Spleen (tissue), 11 donors: ENCODE measurements around the gene ITGB2. TPM values are rescaled to one million over a fixed set of nuclear protein-coding genes. Genes with fewer than 3 reads are reported as not detected.

Source experiments
- DNase-seq: peaks from one replicate; pipeline ENCODE4 v3.0.0-alpha.2; 2020
- H3K27ac ChIP-seq, 8 donors: fragments of 200-600 bp; sonication (generic) in 7 of 8; 1 replicate in 4 of 8; 2 replicates in 4 of 8; pipeline versions ENCODE4 v1.5.0 to v1.8.0; 2016 to 2021; ENCODE audit warnings: inconsistent platforms in 4 of 8, mild to moderate bottlenecking in 4 of 8, moderate library complexity in 1 of 8
- H3K27me3 ChIP-seq, 7 donors: fragments of 200-600 bp; sonication (generic) in 6 of 7; replicated peaks in 1 of 7; 1 replicate in 4 of 7; 2 replicates in 3 of 7; pipeline versions ENCODE4 v1.5.0 to v1.8.0; 2016 to 2021; ENCODE audit warnings: inconsistent platforms in 3 of 7, mild to moderate bottlenecking in 1 of 7
- H3K36me3 ChIP-seq, 6 donors: fragments of 200-600 bp; sonication (generic) in 5 of 6; 1 replicate in 4 of 6; 2 replicates in 2 of 6; pipeline versions ENCODE4 v1.5.0 to v1.8.0; 2016 to 2021; ENCODE audit warnings: inconsistent platforms in 2 of 6
- H3K4me1 ChIP-seq, 6 donors: fragments of 200-600 bp; sonication (generic) in 5 of 6; 1 replicate in 3 of 6; 2 replicates in 3 of 6; pipeline versions ENCODE4 v1.5.0 to v1.8.0; 2016 to 2021; ENCODE audit warnings: inconsistent platforms in 3 of 6
- H3K4me3 ChIP-seq, 8 donors: fragments of 200-600 bp; sonication (generic) in 7 of 8; 1 replicate in 4 of 8; 2 replicates in 4 of 8; pipeline versions ENCODE4 v1.5.0 to v1.8.0; 2016 to 2021; ENCODE audit warnings: inconsistent platforms in 4 of 8, mild to moderate bottlenecking in 4 of 8, moderate library complexity in 2 of 8
- H3K9me3 ChIP-seq, 8 donors: fragments of 200-600 bp; sonication (generic) in 7 of 8; 1 replicate in 4 of 8; 2 replicates in 4 of 8; pipeline versions ENCODE4 v1.5.0 to v1.8.0; 2016 to 2021; ENCODE audit warnings: inconsistent platforms in 4 of 8
- CTCF ChIP-seq, 11 experiments: fragments of 200-600 bp in 7 of 11; fragments of 450-650 bp in 4 of 11; sonication (generic) in 4 of 11; IDR thresholded peaks in 8 of 11; conservative IDR thresholded peaks in 3 of 11; 1 replicate in 7 of 11; 2 replicates in 4 of 11; pipeline versions ENCODE4 v1.4.0 to v1.8.0; 2016 to 2021; ENCODE audit warnings: antibody characterized with exemption in 11 of 11, inconsistent platforms in 4 of 11, mild to moderate bottlenecking in 1 of 11
- POLR2A ChIP-seq, 3 donors: fragments of 450-650 bp; IDR thresholded peaks; one replicate each; pipeline ENCODE4 v1.5.1; 2017; ENCODE audit warnings: antibody characterized with exemption in 3 of 3, mild to moderate bottlenecking in 1 of 3
- POLR2AphosphoS5 ChIP-seq, 3 donors: sonication (generic); formaldehyde crosslinking; IDR thresholded peaks; one replicate each; pipeline ENCODE4 v1.5.1; 2017; ENCODE audit warnings: antibody characterized with exemption in 3 of 3
- WGBS, 5 donors: extraction: QIAGEN DNeasy Blood & Tissue Kit in 3 of 5; methylation state at CpG; one replicate each; pipeline versions ENCODE4 v1.1.5 to v1.1.7; 2013 to 2018; 5-methylcytosine and 5-hydroxymethylcytosine counted together
- intact Hi-C: fragments of 100-400 bp; cut with DNase I; formaldehyde crosslinking; loops from one replicate; pipeline ENCODE4 v1.15.0; 2023; ENCODE audit warnings: low total_unique reads
- polyA plus RNA-seq, 3 donors: library from polyadenylated mRNA; stranded (reverse); fragments of 200-250 nt; gene quantifications; one replicate each; pipeline ENCODE4 v1.2.1, GENCODE V29; 2013
- total RNA-seq, 7 donors: library from RNA; depleted of rRNA in 3 of 7; stranded (reverse); fragments of >200 nt in 3 of 7; fragmentation: NEBNext Ultra II Directional in 4 of 7; extraction: Animal tissue kit (Norgen Biotek cat#: 25700) in 4 of 7; gene quantifications; one replicate each; pipeline versions ENCODE4 v1.1.0 to v1.2.1, GENCODE V29; 2016 to 2021
- donor health status: healthy with polysubstance abuse.
- donor health status: DM: no; HTN: no; CAD: no; lungs with moderate emphysema.
- donor health status: DM: no; HTN: no; CAD: no.
- donor health status: Bipolar disorder and iron deficiency.
- donor health status: healthy.
- donor health status: DM: no; HTN: no; CAD: no.
- donor health status: DM: yes; HTN: yes; CAD: no.

The ITGB2 gene
- total and polyA plus RNA-seq, 10 donors, result 92.1 to 754 (median 338) TPM

GRCh38 chr21:44934276-44934675, 13.6 kb upstream of the ITGB2 start:
- Histone ChIP-seq H3K27me3 (peaks cover 0 to 23% (median 4%) of the 10 kb centered on the region in 7 donors), H3K27ac (no peak overlapping the region), H3K4me1 (peaks cover 26 to 66% (median 50%) of the 10 kb centered on the region in 6 donors), H3K4me3 (no peak overlapping the region), H3K9me3 (peaks cover 0 to 4% (median 0%) of the 10 kb centered on the region in 8 donors), H3K36me3 (peaks cover 0 to 15% (median 0%) of the 10 kb centered on the region in 6 donors)
- WGBS, 5 donors, result 89 to 99% (median 93%) methylated on average over 5 to 6 of the region's 6 CpGs
- no peak for TF ChIP-seq CTCF (IDR thresholded peaks at IDR 0.05 in 8 of 11, conservative IDR thresholded peaks at IDR 0.05 in 3 of 11)
- TF ChIP-seq POLR2AphosphoS5 (IDR thresholded peaks at IDR 0.05), result no peak
- TF ChIP-seq POLR2A (IDR thresholded peaks at IDR 0.05), result no peak
- intact Hi-C loops, result loop anchor here (5.0 kb wide), 1 partner anchor 42 kb away; no protein-coding TSS in a partner anchor
- DNase-seq, result peak; percentile 29

- peak; percentile 73 for DNase-seq
- Histone ChIP-seq H3K27ac (no peak overlapping the region), H3K4me1 (peaks cover 22 to 66% (median 50%) of the 10 kb centered on the region in 6 donors), H3K4me3 (no peak overlapping the region), H3K36me3 (peaks cover 0 to 15% (median 0%) of the 10 kb centered on the region in 6 donors), H3K27me3 (peaks cover 0 to 23% (median 4%) of the 10 kb centered on the region in 7 donors), H3K9me3 (peaks cover 0 to 5% (median 0%) of the 10 kb centered on the region in 8 donors)
- TF ChIP-seq POLR2A (IDR thresholded peaks at IDR 0.05) (no peak), POLR2AphosphoS5 (IDR thresholded peaks at IDR 0.05) (no peak), CTCF (IDR thresholded peaks at IDR 0.05 in 8 of 11, conservative IDR thresholded peaks at IDR 0.05 in 3 of 11) (no peak)
- intact Hi-C loops, result loop anchor here (5.0 kb wide), 1 partner anchor 42 kb away; no protein-coding TSS in a partner anchor
- WGBS, 5 donors, result 90 to 93% (median 92%) methylated on average over 4 to 6 of the region's 6 CpGs
Observed at GRCh38 chr21:44933918-44934260, 13.2 kb upstream of the ITGB2 start.

- peaks cover 21 to 66% (median 52%) of the 10 kb centered on the region in 6 donors for H3K4me1 ChIP-seq
- H3K27me3 ChIP-seq, result peaks cover 0 to 23% (median 4%) of the 10 kb centered on the region in 7 donors
- peaks cover 0 to 15% (median 0%) of the 10 kb centered on the region in 6 donors for H3K36me3 ChIP-seq
- intact Hi-C loops, result loop anchor here (5.0 kb wide), 1 partner anchor 41 kb away; no protein-coding TSS in a partner anchor
- H3K27ac ChIP-seq, result peak overlapping the region in 3 of 8 donors; percentile 93 to 97 (median 96)
- TF ChIP-seq POLR2A (IDR thresholded peaks at IDR 0.05), result no peak
- no peak for TF ChIP-seq POLR2AphosphoS5 (IDR thresholded peaks at IDR 0.05)
- no peak for TF ChIP-seq CTCF (IDR thresholded peaks at IDR 0.05 in 8 of 11, conservative IDR thresholded peaks at IDR 0.05 in 3 of 11)
- peaks cover 0 to 5% (median 0%) of the 10 kb centered on the region in 8 donors for H3K9me3 ChIP-seq
- DNase-seq, result peak; percentile 76
- 58 to 78% (median 74%) methylated on average over 15 to 25 of the region's 25 CpGs for WGBS, 5 donors
- peak overlapping the region in 5 of 8 donors; percentile 65 to 86 (median 68) for H3K4me3 ChIP-seq
Observed at GRCh38 chr21:44933199-44933917, 12.7 kb upstream of the ITGB2 start.
